Glutamatergic neuron (in vitro differentiated cells): ENCODE data around the gene ACTL6A. TPM values are rescaled to one million over a fixed set of nuclear protein-coding genes. Genes with fewer than 3 reads are reported as not detected.

Experiments used
- DNase-seq: peaks from one replicate; pipeline ENCODE4 v3.0.0; 2022
- H3K27ac Mint-ChIP-seq: one replicate; pipeline ENCODE4 v1.8.0; 2020; ENCODE audit warnings: mild to moderate bottlenecking, mixed read lengths, inconsistent platforms; ENCODE audit not compliant: unreplicated experiment
- H3K27me3 Mint-ChIP-seq: one replicate; pipeline ENCODE4 v1.8.0; 2020; ENCODE audit warnings: mild to moderate bottlenecking, moderate library complexity, mixed read lengths, inconsistent platforms; ENCODE audit not compliant: unreplicated experiment
- H3K36me3 Mint-ChIP-seq: one replicate; pipeline ENCODE4 v1.8.0; 2020; ENCODE audit warnings: mild to moderate bottlenecking, mixed read lengths, inconsistent platforms; ENCODE audit not compliant: unreplicated experiment
- H3K4me1 Mint-ChIP-seq: one replicate; pipeline ENCODE4 v1.8.0; 2020; ENCODE audit warnings: mild to moderate bottlenecking, low read depth, mixed read lengths, inconsistent platforms; ENCODE audit not compliant: unreplicated experiment
- H3K4me3 Mint-ChIP-seq: one replicate; pipeline ENCODE4 v1.8.0; 2020; ENCODE audit warnings: mild to moderate bottlenecking, mixed read lengths, inconsistent platforms; ENCODE audit not compliant: unreplicated experiment
- H3K9me3 Mint-ChIP-seq: one replicate; pipeline ENCODE4 v1.8.0; 2020; ENCODE audit warnings: mild to moderate bottlenecking, moderate library complexity, mixed read lengths, inconsistent platforms; ENCODE audit not compliant: unreplicated experiment
- total RNA-seq: library from RNA; stranded (reverse); fragmentation: NEBNext Ultra II Directional; extraction: Animal tissue kit (Norgen Biotek cat#: 25700); gene quantifications from one replicate; pipeline ENCODE4 v1.2.1, GENCODE V29; 2021; ENCODE audit not compliant: unreplicated experiment
- TF ChIP-seq, protein P1 (sequence below): fragments of 200-600 bp; sonication (generic); IDR thresholded peaks from one replicate; pipeline ENCODE4 v1.5.0; 2021; ENCODE audit not compliant: partially characterized antibody, unreplicated experiment

Gene ACTL6A
- total RNA-seq, 1 donor from 2014 or later, result 58.8 TPM

DNA sequence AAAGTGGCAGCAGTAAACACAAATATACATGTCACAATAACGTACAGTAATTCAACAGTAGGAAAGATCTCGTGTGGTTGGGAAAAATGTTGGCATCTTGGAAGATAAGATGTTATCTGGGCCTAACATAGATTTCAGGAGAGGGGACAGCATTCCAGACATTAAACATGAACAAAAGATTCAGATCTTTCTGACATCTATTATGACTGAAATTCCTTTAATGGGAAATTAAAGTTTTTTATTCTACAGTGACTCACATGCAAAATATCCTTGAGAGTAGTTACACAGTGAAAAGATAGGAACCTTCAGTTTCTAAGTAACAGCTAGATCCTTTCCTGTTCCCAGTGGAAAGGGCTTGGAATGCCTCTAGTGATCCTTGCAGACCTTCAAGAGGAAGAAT lies 51.1 kb downstream of the ACTL6A start:
- Mint-ChIP-seq H3K27me3 (no peaks in the 10 kb centered on the region), H3K4me3 (no peak overlapping the region), H3K27ac (no peak overlapping the region), H3K36me3 (no peaks in the 10 kb centered on the region), H3K9me3 (no peaks in the 10 kb centered on the region), H3K4me1 (no peaks in the 10 kb centered on the region)
- no peak for DNase-seq
- TF ChIP-seq, protein P1, sequence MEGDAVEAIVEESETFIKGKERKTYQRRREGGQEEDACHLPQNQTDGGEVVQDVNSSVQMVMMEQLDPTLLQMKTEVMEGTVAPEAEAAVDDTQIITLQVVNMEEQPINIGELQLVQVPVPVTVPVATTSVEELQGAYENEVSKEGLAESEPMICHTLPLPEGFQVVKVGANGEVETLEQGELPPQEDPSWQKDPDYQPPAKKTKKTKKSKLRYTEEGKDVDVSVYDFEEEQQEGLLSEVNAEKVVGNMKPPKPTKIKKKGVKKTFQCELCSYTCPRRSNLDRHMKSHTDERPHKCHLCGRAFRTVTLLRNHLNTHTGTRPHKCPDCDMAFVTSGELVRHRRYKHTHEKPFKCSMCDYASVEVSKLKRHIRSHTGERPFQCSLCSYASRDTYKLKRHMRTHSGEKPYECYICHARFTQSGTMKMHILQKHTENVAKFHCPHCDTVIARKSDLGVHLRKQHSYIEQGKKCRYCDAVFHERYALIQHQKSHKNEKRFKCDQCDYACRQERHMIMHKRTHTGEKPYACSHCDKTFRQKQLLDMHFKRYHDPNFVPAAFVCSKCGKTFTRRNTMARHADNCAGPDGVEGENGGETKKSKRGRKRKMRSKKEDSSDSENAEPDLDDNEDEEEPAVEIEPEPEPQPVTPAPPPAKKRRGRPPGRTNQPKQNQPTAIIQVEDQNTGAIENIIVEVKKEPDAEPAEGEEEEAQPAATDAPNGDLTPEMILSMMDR, result no peak

DNA sequence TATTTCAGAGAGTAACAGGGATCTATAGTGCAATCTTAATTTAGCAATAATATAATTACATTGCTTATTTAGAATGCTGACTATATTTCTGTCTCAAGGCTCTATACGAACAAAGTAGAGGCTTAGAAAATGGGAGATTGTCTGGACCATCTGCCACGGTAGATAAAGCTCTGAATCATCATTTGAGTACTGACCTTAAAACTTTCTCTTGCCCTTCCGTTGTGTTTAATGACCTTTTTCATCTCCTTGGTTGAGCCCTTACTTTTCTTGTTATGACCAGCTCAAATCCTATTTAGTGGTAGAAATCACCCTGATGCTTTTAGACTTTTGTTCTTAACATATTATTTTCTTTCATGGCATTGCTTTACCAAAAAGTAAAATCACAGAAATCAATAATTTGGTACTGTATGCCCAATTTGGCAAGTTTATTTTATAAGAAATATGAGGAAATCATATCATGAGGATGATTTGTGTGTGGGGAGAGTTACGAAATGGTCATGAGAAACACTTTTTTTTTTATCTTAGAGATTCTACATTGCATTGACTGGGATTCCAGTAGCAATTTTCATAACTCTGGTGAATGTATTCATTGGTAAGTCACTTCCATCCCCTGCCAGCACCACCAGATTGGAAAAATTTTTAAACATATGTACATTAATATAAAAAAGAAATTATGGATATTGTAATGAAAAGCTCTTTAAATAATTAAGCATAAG lies 52.9 kb downstream of the ACTL6A start:
- H3K27ac Mint-ChIP-seq, result no peak overlapping the region
- no peak for DNase-seq
- peaks cover 2% of the 10 kb centered on the region for H3K36me3 Mint-ChIP-seq
- H3K4me1 Mint-ChIP-seq, result no peaks in the 10 kb centered on the region
- no peak overlapping the region for H3K4me3 Mint-ChIP-seq
- H3K27me3 Mint-ChIP-seq, result no peaks in the 10 kb centered on the region
- H3K9me3 Mint-ChIP-seq, result no peaks in the 10 kb centered on the region
- TF ChIP-seq, protein P1, result no peak

DNA sequence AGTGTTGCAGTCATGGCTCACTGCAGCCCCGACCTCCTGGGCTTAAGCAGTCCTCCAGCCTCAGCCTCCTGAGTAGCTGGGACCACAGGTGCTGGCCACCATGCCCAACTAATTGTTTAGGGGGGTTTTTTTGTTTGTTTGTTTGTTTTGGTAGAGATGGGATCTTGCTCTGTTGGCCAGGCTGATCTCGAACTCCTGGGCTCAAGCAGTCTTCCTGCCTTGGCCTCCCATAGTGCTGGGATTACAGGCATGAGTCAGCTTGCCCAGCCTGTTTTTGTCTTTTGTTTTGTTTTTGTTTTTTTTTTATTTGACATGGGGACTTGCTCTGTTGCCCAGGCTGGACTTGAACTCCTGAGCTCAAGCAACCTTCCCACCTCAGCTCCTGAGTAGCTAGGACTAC lies 59.3 kb downstream of the ACTL6A start:
- no peak for DNase-seq
- Mint-ChIP-seq H3K36me3 (peaks cover 8% of the 10 kb centered on the region), H3K27ac (no peak overlapping the region), H3K4me1 (no peaks in the 10 kb centered on the region), H3K4me3 (no peak overlapping the region), H3K27me3 (no peaks in the 10 kb centered on the region), H3K9me3 (no peaks in the 10 kb centered on the region)
- TF ChIP-seq, protein P1, result no peak

DNA sequence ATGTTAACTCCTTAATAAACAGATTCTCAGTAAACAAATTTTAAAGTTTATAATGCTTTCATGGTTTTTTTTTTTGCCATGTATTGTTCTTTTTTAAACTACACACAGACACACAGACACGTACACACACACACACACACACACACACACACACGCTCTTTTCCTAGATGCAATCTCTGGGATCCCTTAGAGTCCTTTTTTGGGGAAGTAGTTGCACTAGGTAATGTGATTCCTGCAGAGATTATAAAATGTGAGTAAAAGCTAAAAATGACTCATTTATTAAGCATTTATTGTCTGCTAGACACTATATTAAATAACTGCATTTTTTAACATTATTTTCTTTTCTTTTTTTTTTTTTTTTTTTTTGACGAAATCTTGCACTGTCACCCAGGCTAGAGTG lies 61.7 kb downstream of the ACTL6A start:
- no peak overlapping the region for H3K4me3 Mint-ChIP-seq
- no peak overlapping the region for H3K27ac Mint-ChIP-seq
- H3K9me3 Mint-ChIP-seq, result no peaks in the 10 kb centered on the region
- peaks cover 8% of the 10 kb centered on the region for H3K36me3 Mint-ChIP-seq
- TF ChIP-seq, protein P1, result no peak
- H3K27me3 Mint-ChIP-seq, result no peaks in the 10 kb centered on the region
- H3K4me1 Mint-ChIP-seq, result no peaks in the 10 kb centered on the region
- no peak for DNase-seq

DNA sequence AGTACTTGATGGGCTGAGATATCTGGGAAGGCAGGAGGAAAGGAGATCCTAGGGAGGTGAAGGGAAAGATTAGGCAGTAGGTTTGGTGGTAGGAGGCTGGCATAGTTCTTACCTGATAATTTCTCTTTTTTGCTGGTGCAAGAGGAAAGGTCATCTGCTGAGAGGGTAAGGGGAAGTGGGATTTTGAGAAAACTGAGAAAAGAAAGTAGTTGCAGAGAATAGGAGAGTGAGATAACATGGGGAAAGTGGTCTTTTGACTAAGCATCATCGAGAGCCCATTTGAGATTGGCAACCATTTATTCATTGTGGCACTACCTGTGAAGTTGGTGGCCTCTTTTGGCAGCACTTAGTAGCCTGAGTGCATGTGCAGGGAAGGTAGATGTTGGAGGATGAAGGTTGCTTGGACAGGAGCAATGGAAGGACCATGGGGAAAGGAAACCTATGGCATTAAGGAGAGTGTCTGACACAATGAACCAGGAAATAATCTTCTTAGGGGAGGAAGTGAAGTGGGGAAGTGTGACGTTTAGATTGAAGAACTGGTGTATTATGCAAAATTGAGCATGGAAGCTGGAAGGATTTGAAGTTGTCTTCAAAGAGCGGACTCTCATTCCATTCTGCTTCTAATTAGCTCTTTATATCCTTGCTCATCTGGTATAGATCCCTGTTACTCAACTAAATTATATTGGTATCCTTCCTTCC lies 68.2 kb downstream of the ACTL6A start:
- Mint-ChIP-seq H3K36me3 (no peaks in the 10 kb centered on the region), H3K9me3 (no peaks in the 10 kb centered on the region), H3K27me3 (no peaks in the 10 kb centered on the region), H3K27ac (no peak overlapping the region), H3K4me3 (no peak overlapping the region), H3K4me1 (no peaks in the 10 kb centered on the region)
- TF ChIP-seq, protein P1, result no peak
- no peak for DNase-seq
